Subcutaneous adipose tissue (tissue), 4 donors: ENCODE data around the gene EDA2R. TPM values are rescaled to one million over a fixed set of nuclear protein-coding genes. Genes with fewer than 3 reads are reported as not detected.

Experiments used
- total RNA-seq, 4 donors: library from RNA; depleted of rRNA; stranded (reverse); fragments of >200 nt; gene quantifications; one replicate each; pipeline ENCODE4 v1.1.0, GENCODE V29; 2016
- TF ChIP-seq, protein P1 (sequence below): fragments of 450-650 bp; IDR thresholded peaks from one replicate; pipeline ENCODE4 v1.5.1; 2016; ENCODE audit warnings: low read depth, mild to moderate bottlenecking, control low read depth, antibody characterized with exemption, moderate library complexity

Gene EDA2R, protein sequence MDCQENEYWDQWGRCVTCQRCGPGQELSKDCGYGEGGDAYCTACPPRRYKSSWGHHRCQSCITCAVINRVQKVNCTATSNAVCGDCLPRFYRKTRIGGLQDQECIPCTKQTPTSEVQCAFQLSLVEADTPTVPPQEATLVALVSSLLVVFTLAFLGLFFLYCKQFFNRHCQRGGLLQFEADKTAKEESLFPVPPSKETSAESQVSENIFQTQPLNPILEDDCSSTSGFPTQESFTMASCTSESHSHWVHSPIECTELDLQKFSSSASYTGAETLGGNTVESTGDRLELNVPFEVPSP
- total RNA-seq = 1 to 10 TPM; 1.1 to 2.5 (median 1.3) TPM

- TF ChIP-seq, protein P1, sequence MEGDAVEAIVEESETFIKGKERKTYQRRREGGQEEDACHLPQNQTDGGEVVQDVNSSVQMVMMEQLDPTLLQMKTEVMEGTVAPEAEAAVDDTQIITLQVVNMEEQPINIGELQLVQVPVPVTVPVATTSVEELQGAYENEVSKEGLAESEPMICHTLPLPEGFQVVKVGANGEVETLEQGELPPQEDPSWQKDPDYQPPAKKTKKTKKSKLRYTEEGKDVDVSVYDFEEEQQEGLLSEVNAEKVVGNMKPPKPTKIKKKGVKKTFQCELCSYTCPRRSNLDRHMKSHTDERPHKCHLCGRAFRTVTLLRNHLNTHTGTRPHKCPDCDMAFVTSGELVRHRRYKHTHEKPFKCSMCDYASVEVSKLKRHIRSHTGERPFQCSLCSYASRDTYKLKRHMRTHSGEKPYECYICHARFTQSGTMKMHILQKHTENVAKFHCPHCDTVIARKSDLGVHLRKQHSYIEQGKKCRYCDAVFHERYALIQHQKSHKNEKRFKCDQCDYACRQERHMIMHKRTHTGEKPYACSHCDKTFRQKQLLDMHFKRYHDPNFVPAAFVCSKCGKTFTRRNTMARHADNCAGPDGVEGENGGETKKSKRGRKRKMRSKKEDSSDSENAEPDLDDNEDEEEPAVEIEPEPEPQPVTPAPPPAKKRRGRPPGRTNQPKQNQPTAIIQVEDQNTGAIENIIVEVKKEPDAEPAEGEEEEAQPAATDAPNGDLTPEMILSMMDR = no peak
Observed at GRCh38 chrX:66638591-66639500, at the start of gene EDA2R. Gene EDA2R (minus strand): TSS chrX:66639078. CDS start chrX:66616020, 23,058 bp downstream.

GRCh38 chrX:66684196-66684595 is 45.3 kb upstream of the EDA2R start:
- TF ChIP-seq, protein P1 = no peak

DNA sequence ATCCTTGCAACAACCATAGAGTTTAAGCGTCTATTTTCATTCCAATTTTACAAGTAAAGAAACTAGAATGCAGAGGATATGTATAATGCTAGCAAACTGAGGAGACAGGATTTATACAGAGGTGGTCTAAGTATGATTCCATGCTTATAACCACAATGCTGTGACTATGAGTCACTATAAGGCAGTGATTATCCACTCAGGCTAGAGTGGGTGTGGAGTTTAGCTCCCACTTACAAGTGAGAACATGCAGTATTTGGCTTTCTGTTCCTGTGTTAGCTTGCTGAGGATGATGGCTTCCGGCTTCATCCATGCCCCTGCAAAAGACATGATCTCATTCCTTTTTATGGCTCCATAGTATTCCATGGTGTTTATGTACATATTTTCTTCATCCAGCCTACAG is 41.6 kb upstream of the EDA2R start:
- TF ChIP-seq, protein P1 = no peak

- TF ChIP-seq, protein P1 = no peak
Observed at GRCh38 chrX:66677430-66677829, 38.6 kb upstream of the EDA2R start.

- TF ChIP-seq, protein P1 = no peak
Observed at GRCh38 chrX:66676990-66677389, 38.1 kb upstream of the EDA2R start.

GRCh38 chrX:66676413-66676812 is 37.5 kb upstream of the EDA2R start:
- TF ChIP-seq, protein P1 = no peak

- TF ChIP-seq, protein P1 = no peak
Observed at GRCh38 chrX:66675541-66675940, 36.7 kb upstream of the EDA2R start.
